WERI-Rb-1 (cell line): Measurements from ENCODE around the gene ICAM1.
"Not testable (repeated sequence)": the region's sequence is repeated elsewhere in the genome, so short reads cannot be mapped to it uniquely, and the experiment has no call there.

Source experiments
- DNase-seq: peaks from one replicate; pipeline ENCODE4 v3.0.0-alpha.2; 2020
- H3K27ac ChIP-seq: fragments of 250-450 bp; sonication (Bioruptor Pico); 2 replicates; pipeline ENCODE4 v1.5.1; 2020; ENCODE audit warnings: mild to moderate bottlenecking, moderate library complexity
- H3K27me3 ChIP-seq: fragments of 250-450 bp; sonication (Bioruptor Pico); 2 replicates; pipeline ENCODE4 v1.5.1; 2021; ENCODE audit warnings: mild to moderate bottlenecking, low read depth, moderate library complexity; ENCODE audit not compliant: insufficient read depth, severe bottlenecking
- H3K36me3 ChIP-seq: fragments of 250-450 bp; sonication (Bioruptor Pico); 2 replicates; pipeline ENCODE4 v1.5.1; 2020; ENCODE audit warnings: mild to moderate bottlenecking, moderate library complexity
- H3K4me3 ChIP-seq: 2 replicates; pipeline ENCODE4 v1.5.1; 2011; ENCODE audit warnings: low read depth, mild to moderate bottlenecking, control low read depth, low read length
- H3K9me3 ChIP-seq: fragments of 250-450 bp; sonication (Bioruptor Pico); 2 replicates; pipeline ENCODE4 v1.5.1; 2021; ENCODE audit warnings: mild to moderate bottlenecking, moderate library complexity; ENCODE audit not compliant: severe bottlenecking
- TF ChIP-seq, protein P1 (sequence below): IDR thresholded peaks from 2 replicates; pipeline ENCODE4 v1.5.1; 2011; ENCODE audit warnings: low read depth, mild to moderate bottlenecking, control low read depth, inconsistent platforms, low read length

ICAM1 gene

GRCh38 chr19:10238172-10238783 lies 32.6 kb upstream of the ICAM1 start:
- Histone ChIP-seq H3K27ac (no peak overlapping the region), H3K27me3 (no peaks in the 10 kb centered on the region), H3K9me3 (no peaks in the 10 kb centered on the region), H3K36me3 (no peaks in the 10 kb centered on the region), H3K4me3 (no peak overlapping the region)
- TF ChIP-seq, protein P1, sequence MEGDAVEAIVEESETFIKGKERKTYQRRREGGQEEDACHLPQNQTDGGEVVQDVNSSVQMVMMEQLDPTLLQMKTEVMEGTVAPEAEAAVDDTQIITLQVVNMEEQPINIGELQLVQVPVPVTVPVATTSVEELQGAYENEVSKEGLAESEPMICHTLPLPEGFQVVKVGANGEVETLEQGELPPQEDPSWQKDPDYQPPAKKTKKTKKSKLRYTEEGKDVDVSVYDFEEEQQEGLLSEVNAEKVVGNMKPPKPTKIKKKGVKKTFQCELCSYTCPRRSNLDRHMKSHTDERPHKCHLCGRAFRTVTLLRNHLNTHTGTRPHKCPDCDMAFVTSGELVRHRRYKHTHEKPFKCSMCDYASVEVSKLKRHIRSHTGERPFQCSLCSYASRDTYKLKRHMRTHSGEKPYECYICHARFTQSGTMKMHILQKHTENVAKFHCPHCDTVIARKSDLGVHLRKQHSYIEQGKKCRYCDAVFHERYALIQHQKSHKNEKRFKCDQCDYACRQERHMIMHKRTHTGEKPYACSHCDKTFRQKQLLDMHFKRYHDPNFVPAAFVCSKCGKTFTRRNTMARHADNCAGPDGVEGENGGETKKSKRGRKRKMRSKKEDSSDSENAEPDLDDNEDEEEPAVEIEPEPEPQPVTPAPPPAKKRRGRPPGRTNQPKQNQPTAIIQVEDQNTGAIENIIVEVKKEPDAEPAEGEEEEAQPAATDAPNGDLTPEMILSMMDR, result no peak
- DNase-seq, result no peak

DNA sequence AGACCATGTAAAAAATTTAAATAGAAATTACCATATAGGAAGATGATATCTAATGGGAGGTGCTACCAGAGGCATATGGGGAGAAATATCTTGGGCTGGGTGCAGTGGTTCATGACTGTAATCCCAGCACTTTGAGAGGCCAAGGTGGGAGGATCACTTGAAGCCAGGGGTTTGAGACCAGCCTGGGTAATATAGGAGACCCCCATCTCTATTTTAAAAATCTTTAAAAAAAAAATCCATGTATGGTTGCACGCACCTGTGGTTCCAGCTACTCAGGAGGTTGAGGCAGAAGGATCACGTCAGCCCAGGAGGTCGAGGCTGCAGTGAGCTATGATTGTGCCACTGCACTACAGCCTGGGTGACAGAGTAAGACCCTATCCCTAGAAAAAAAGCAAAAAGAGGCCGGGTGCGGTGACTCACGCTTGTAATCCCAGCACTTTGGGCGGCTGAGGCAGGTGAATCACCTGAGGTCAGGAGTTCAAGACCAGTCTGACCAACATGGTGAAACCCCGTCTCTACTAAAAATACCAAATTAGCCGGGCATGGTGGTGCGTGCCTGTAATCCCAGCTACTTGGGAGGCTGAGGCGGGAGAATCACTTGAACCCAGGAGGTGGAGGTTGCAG lies 29.0 kb upstream of the ICAM1 start:
- not testable (repeated sequence) for H3K27me3 ChIP-seq, H3K9me3 ChIP-seq, H3K27ac ChIP-seq, H3K4me3 ChIP-seq, H3K36me3 ChIP-seq, DNase-seq

DNA sequence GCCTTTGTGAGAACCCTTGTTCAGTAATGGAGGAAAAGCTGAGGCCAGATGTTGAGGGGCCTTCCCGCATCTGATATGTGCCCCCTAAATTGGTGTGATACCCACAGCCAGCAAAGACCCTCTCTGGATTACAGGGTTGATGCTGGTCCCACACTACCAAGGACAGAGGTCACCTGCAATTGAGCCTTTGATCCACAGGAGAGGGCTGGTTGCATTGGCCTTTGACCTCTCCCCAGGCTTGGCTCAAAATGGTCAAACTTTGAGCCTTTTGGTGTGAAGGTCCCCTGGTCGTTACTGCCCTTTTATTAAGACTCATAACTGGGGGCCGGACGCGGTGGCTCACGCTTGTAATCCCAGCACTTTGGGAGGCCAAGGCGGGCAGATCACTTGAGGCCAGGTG lies 27.3 kb upstream of the ICAM1 start:
- Histone ChIP-seq H3K27ac (no peak overlapping the region), H3K4me3 (no peak overlapping the region), H3K9me3 (no peaks in the 10 kb centered on the region), H3K36me3 (no peaks in the 10 kb centered on the region), H3K27me3 (no peaks in the 10 kb centered on the region)
- TF ChIP-seq, protein P1, result no peak
- no peak for DNase-seq

GRCh38 chr19:10245189-10245939 lies 25.6 kb upstream of the ICAM1 start:
- DNase-seq, result no peak
- Histone ChIP-seq H3K4me3 (no peak overlapping the region), H3K27me3 (no peaks in the 10 kb centered on the region), H3K9me3 (no peaks in the 10 kb centered on the region), H3K36me3 (no peaks in the 10 kb centered on the region), H3K27ac (no peak overlapping the region)
- TF ChIP-seq, protein P1, result no peak

DNA sequence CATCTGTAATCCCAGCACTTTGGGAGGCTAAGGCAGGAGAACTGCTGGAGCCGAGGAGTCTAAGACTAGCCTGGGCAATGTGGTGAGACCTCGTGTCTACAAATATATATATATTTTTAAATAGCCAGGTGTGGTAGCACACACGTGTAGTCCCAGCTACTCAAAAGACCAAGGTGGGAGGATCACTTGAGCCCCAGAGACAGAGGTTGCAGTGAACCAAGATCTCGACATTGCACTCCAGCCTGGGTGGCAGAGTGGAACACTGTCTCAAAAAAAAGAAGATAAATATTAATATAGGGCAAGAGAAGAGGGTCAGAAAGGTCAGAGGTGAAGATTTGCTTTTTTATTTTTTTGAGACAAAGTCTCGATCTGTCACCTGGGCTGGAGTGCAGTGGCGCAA lies 24.4 kb upstream of the ICAM1 start:
- TF ChIP-seq, protein P1, result no peak
- Histone ChIP-seq H3K27ac (no peak overlapping the region), H3K27me3 (no peaks in the 10 kb centered on the region), H3K36me3 (no peaks in the 10 kb centered on the region), H3K9me3 (no peaks in the 10 kb centered on the region), H3K4me3 (no peak overlapping the region)
- no peak for DNase-seq
